Gastroesophageal sphincter (tissue), 3 donors: ENCODE measurements around the gene GBE1.

ENCODE experiments used
- POLR2A ChIP-seq, 2 donors: fragments of 450-650 bp; IDR thresholded peaks; one replicate each; pipeline ENCODE4 v1.6.1; 2017; ENCODE audit warnings: antibody characterized with exemption in 2 of 2, mild to moderate bottlenecking in 2 of 2, moderate library complexity in 1 of 2
- TF ChIP-seq, protein P1 (sequence below), 4 experiments: fragments of 200-600 bp in 2 of 4; fragments of 450-650 bp in 2 of 4; sonication (generic) in 1 of 4; IDR thresholded peaks; one replicate each; pipeline ENCODE4 v1.5.1; 2017 to 2019; ENCODE audit warnings: antibody characterized with exemption in 4 of 4, mild to moderate bottlenecking in 2 of 4, moderate library complexity in 2 of 4

DNA sequence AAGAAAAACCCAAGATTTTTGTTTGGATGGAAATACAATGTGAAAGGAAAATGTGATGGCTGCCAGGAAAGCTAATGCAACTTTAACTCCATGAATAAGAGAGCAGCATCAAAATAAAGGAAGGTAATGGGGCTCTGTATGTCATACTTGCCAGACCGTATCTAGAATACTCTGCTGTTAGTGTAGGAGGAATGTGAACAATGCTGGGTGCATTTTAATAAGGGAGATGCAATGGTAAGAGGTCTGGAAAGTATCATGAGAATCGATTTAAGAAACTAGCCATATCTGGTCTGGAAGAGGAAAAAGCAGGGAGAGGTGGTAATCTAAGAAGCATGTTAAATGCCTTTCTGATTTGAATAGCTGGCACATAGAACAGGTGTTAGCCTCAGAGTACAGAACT is 239.6 kb downstream of the GBE1 start:
- TF ChIP-seq, protein P1, sequence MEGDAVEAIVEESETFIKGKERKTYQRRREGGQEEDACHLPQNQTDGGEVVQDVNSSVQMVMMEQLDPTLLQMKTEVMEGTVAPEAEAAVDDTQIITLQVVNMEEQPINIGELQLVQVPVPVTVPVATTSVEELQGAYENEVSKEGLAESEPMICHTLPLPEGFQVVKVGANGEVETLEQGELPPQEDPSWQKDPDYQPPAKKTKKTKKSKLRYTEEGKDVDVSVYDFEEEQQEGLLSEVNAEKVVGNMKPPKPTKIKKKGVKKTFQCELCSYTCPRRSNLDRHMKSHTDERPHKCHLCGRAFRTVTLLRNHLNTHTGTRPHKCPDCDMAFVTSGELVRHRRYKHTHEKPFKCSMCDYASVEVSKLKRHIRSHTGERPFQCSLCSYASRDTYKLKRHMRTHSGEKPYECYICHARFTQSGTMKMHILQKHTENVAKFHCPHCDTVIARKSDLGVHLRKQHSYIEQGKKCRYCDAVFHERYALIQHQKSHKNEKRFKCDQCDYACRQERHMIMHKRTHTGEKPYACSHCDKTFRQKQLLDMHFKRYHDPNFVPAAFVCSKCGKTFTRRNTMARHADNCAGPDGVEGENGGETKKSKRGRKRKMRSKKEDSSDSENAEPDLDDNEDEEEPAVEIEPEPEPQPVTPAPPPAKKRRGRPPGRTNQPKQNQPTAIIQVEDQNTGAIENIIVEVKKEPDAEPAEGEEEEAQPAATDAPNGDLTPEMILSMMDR (IDR thresholded peaks at IDR 0.05) = no peak
- TF ChIP-seq POLR2A (IDR thresholded peaks at IDR 0.05) = no peak
